SU-DHL-6 (cell line): ENCODE measurements around the gene OSBPL2.

Experiments used
- H2AFZ ChIP-seq: fragments of 200-600 bp; sonication (generic); 2 replicates; pipeline ENCODE4 v1.6.1; 2014; ENCODE audit warnings: low read depth, mild to moderate bottlenecking, moderate library complexity, mixed read lengths, antibody characterized with exemption, low read length; ENCODE audit not compliant: severe bottlenecking
- H3F3A ChIP-seq: fragments of 200-600 bp; shearing (Covaris generic); 2 replicates; pipeline ENCODE4 v1.6.0; 2016; ENCODE audit warnings: antibody characterized with exemption, mild to moderate bottlenecking; ENCODE audit not compliant: insufficient read depth
- H3K27ac ChIP-seq: fragments of 200-600 bp; sonication (generic); 2 replicates; pipeline ENCODE4 v1.5.1; 2016; ENCODE audit warnings: low read depth, mild to moderate bottlenecking, low read length, moderate library complexity, mixed read lengths
- H3K27me3 ChIP-seq: fragments of 200-600 bp; sonication (generic), shearing (Covaris generic); 2 replicates; pipeline ENCODE4 v1.6.0; 2014; ENCODE audit warnings: mild to moderate bottlenecking, low read length
- H3K36me3 ChIP-seq: fragments of 200-600 bp; sonication (generic); 2 replicates; pipeline ENCODE4 v1.6.1; 2014; ENCODE audit warnings: mild to moderate bottlenecking, low read length, mixed read lengths
- H3K4me2 ChIP-seq: fragments of 300-600, 200-600 bp; shearing (Covaris generic), sonication (generic); 2 replicates; pipeline ENCODE4 v1.6.0; 2014; ENCODE audit warnings: low read length, low read depth, mild to moderate bottlenecking; ENCODE audit not compliant: poor library complexity, severe bottlenecking
- H3K4me3 ChIP-seq: fragments of 200-600 bp; sonication (generic); 2 replicates; pipeline ENCODE4 v1.5.1; 2014; ENCODE audit warnings: antibody characterized with exemption, low read length, mild to moderate bottlenecking, mixed read lengths; ENCODE audit not compliant: insufficient read depth, poor library complexity, severe bottlenecking
- H3K79me2 ChIP-seq: fragments of 200-600 bp; sonication (generic); 2 replicates; pipeline ENCODE4 v1.6.1; 2014; ENCODE audit warnings: mild to moderate bottlenecking, low read length, moderate library complexity; ENCODE audit not compliant: insufficient read depth
- H3K9ac ChIP-seq: fragments of 200-600 bp; sonication (generic); 2 replicates; pipeline ENCODE4 v1.7.0; 2014; ENCODE audit warnings: mild to moderate bottlenecking, low read length
- H3K9me2 ChIP-seq: fragments of 200-600 bp; sonication (generic); replicated peaks from 2 replicates; pipeline ENCODE4 v1.6.1; 2014; ENCODE audit warnings: low read length; ENCODE audit not compliant: insufficient read depth
- H3K9me3 ChIP-seq: fragments of 200-600 bp; sonication (generic); 2 replicates; pipeline ENCODE4 v1.6.1; 2014; ENCODE audit warnings: low read length, mixed read lengths; ENCODE audit not compliant: insufficient read depth
- H4K20me1 ChIP-seq: fragments of 200-600 bp; sonication (generic); 2 replicates; pipeline ENCODE4 v1.6.1; 2014; ENCODE audit warnings: low read depth, mild to moderate bottlenecking, antibody characterized with exemption, low read length, moderate library complexity, mixed read lengths
- CTCF ChIP-seq: fragments of 200-600 bp; sonication (generic); IDR thresholded peaks from one replicate; pipeline ENCODE4 v1.5.1; 2017; ENCODE audit warnings: antibody characterized with exemption, mild to moderate bottlenecking, low read length, moderate library complexity; ENCODE audit not compliant: insufficient read depth, poor library complexity, severe bottlenecking
- EZH2phosphoT487 ChIP-seq: fragments of 200-600 bp; sonication (generic), shearing (Covaris generic); conservative IDR thresholded peaks from 2 replicates; pipeline ENCODE4 v1.6.1; 2018; ENCODE audit warnings: mild to moderate bottlenecking, antibody characterized with exemption, low read length, moderate library complexity, mixed read lengths

OSBPL2 gene

GRCh38 chr20:62315773-62316172 lies 77.5 kb downstream of the OSBPL2 start:
- Histone ChIP-seq H3K36me3 (no peaks in the 10 kb centered on the region), H3K9me3 (no peaks in the 10 kb centered on the region), H3F3A (no peaks in the 10 kb centered on the region; the same call in 1 of the 2 replicates), H3K9me2 (no peaks in the 10 kb centered on the region), H3K4me2 (no peak overlapping the region), H2AFZ (no peak overlapping the region), H4K20me1 (no peaks in the 10 kb centered on the region), H3K9ac (no peak overlapping the region), H3K4me3 (no peak overlapping the region), H3K27me3 (no peaks in the 10 kb centered on the region), H3K79me2 (no peaks in the 10 kb centered on the region), H3K27ac (no peak overlapping the region)
- TF ChIP-seq EZH2phosphoT487 (no peak), CTCF (no peak)

- H3K36me3 ChIP-seq = no peaks in the 10 kb centered on the region
- H3K9me2 ChIP-seq = no peaks in the 10 kb centered on the region
These were observed 78.2 kb downstream of the OSBPL2 start for GRCh38 chr20:62316331-62317166.

GRCh38 chr20:62317167-62317655 lies 78.9 kb downstream of the OSBPL2 start:
- Histone ChIP-seq H3K4me2 (no peak overlapping the region), H3K9me2 (no peaks in the 10 kb centered on the region), H3K27me3 (no peaks in the 10 kb centered on the region), H2AFZ (no peak overlapping the region), H3K36me3 (no peaks in the 10 kb centered on the region), H3K79me2 (no peaks in the 10 kb centered on the region), H3K4me3 (no peak overlapping the region), H3F3A (no peaks in the 10 kb centered on the region; the same call in 1 of the 2 replicates), H3K9ac (no peak overlapping the region), H3K27ac (no peak overlapping the region), H4K20me1 (no peaks in the 10 kb centered on the region), H3K9me3 (no peaks in the 10 kb centered on the region)
- TF ChIP-seq EZH2phosphoT487 (no peak), CTCF (no peak)

More at GRCh38 chr20:62316331-62317166, 78.2 kb downstream of the OSBPL2 start:
- Histone ChIP-seq H3K4me3 (no peak overlapping the region), H3K9me3 (no peaks in the 10 kb centered on the region), H3K27me3 (no peaks in the 10 kb centered on the region), H3F3A (no peaks in the 10 kb centered on the region; the same call in 1 of the 2 replicates), H3K79me2 (no peaks in the 10 kb centered on the region), H3K9ac (no peak overlapping the region), H4K20me1 (no peaks in the 10 kb centered on the region), H3K27ac (no peak overlapping the region), H3K4me2 (no peak overlapping the region), H2AFZ (no peak overlapping the region)
- TF ChIP-seq EZH2phosphoT487 (no peak), CTCF (no peak)
